GM10266 (cell line): ENCODE results near the gene LRIG2.

ENCODE experiments used
- DNase-seq: peaks from one replicate; pipeline ENCODE4 v3.0.0; 2012; ENCODE audit errors: extremely low spot score
- TF ChIP-seq, protein P1 (sequence below): IDR thresholded peaks from 2 replicates; pipeline ENCODE4 v1.5.1; 2012; ENCODE audit warnings: mild to moderate bottlenecking, low read depth; ENCODE audit not compliant: control insufficient read depth, insufficient read depth; ENCODE audit errors: missing control alignments

LRIG2 gene

DNA sequence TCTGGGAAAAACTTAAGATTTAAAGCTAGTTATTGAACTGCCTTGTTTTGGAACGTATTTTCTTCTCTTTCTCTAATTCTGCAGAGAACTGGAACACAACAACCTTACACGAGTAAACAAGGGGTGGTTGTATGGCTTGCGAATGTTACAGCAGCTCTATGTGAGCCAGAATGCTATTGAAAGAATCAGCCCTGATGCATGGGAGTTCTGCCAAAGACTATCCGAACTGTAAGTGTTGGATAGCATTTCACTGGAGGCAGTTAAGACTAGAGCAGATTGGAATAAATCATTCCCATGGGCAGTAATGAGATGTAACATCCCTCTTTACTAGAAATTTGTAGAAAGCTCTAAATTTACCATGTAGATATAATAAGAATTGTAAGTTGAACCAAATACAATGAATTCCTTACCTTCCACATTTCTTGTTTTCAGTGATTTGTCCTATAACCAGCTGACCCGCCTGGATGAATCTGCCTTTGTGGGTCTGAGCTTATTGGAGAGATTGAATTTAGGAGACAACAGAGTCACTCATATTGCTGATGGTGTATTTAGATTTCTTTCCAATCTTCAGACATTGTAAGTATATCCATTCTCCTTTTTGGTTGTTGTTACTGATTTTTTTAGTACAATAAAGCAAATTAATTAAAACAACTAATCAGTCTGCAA lies 22.9 kb downstream of the LRIG2 start:
- TF ChIP-seq, protein P1, sequence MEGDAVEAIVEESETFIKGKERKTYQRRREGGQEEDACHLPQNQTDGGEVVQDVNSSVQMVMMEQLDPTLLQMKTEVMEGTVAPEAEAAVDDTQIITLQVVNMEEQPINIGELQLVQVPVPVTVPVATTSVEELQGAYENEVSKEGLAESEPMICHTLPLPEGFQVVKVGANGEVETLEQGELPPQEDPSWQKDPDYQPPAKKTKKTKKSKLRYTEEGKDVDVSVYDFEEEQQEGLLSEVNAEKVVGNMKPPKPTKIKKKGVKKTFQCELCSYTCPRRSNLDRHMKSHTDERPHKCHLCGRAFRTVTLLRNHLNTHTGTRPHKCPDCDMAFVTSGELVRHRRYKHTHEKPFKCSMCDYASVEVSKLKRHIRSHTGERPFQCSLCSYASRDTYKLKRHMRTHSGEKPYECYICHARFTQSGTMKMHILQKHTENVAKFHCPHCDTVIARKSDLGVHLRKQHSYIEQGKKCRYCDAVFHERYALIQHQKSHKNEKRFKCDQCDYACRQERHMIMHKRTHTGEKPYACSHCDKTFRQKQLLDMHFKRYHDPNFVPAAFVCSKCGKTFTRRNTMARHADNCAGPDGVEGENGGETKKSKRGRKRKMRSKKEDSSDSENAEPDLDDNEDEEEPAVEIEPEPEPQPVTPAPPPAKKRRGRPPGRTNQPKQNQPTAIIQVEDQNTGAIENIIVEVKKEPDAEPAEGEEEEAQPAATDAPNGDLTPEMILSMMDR = no peak
- DNase-seq = no peak

DNA sequence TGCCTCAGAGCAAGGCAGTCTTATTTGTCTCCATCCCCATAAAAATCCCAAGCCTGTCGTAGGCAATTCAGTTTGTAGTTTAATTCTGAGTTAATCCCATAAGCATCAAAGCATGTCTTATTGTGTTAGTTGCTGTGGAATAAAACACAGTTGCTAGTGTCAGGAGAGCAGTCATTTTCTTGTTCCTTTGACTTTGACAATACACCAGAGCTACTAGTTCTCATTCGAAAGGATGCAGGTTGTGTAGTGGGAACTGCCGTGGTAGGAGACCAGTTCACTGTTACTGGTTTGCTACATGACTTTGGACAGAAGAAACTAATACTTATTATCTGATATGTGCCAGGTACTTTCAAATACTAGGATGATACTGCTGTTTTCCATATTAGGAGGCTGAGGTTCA lies 23.5 kb downstream of the LRIG2 start:
- no peak for DNase-seq
- TF ChIP-seq, protein P1 = no peak

DNA sequence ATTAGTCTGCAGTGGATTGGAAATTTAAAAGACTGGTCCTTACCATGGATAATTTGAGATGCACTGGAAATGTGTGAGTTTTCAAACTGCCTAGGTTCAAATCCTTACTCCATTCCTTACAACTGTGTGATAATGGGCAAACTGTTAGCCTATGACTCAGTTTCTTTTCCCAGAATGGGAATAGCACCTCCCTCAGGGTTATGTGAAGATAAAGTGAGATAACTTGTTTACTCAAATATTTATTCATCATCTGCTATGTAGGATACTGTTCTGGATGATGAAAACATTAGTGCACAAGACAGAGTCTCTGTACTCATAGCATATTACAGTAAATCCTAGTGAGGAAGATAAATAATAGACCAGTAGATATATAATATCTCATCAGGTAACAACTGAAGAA lies 28.6 kb downstream of the LRIG2 start:
- TF ChIP-seq, protein P1 = no peak
- no peak for DNase-seq

DNA sequence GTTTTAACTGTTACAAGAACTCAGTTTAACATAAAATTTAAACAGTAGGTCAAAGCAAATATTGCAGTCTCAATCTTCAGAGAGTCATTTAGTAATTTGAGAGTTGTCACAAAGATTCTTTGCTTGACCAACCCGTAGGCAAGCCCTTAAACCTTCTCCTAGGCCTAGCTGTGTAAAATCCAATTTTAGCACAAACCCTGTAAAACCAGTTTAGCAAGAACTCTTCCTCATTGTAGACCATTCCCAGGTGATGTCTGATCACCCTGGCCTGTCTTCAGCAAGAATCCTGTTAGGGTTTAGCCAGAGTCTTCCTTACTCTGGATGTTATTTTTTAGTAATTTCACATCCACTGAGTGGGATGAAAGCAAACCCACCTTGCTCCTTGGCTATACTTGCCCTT lies 30.1 kb downstream of the LRIG2 start:
- TF ChIP-seq, protein P1 = no peak
- DNase-seq = no peak

DNA sequence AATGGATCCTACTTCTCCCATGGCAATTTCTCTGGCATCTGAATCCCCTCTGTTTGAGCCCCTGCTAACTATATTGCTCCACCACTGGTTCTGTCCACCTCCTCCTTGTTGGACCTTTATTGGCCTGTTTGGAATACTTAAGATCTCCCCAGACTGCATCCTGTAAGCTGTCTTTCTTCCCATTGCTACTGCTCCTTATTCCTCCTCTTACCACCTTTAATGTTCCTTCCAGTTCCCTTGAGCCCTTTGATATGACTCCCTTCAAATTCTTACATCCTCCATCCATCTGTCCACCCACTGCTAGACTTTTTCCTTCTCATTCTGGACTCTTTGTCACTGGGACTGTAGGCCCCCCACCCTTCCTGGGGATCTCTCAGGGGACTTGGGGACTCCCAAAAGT lies 31.0 kb downstream of the LRIG2 start:
- TF ChIP-seq, protein P1 = no peak
- no peak for DNase-seq

DNA sequence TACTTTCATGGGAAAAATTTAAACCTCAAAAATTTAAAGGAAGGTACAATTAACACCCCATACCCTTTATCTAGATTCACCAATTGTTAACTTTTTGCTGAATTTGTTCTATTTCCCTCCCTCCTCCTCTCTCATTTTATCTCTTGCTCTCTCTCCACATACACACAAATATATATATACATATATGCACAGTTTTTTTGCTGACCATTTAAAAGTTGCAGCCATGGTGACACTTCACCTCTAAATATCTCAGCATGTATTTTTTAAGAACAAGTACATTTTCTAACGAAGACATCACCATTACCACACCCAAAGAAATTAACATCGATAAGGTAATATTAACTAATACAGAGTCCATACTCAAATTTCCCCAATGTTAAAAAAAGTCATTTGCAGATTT lies 33.9 kb downstream of the LRIG2 start:
- TF ChIP-seq, protein P1 = no peak
- no peak for DNase-seq

DNA sequence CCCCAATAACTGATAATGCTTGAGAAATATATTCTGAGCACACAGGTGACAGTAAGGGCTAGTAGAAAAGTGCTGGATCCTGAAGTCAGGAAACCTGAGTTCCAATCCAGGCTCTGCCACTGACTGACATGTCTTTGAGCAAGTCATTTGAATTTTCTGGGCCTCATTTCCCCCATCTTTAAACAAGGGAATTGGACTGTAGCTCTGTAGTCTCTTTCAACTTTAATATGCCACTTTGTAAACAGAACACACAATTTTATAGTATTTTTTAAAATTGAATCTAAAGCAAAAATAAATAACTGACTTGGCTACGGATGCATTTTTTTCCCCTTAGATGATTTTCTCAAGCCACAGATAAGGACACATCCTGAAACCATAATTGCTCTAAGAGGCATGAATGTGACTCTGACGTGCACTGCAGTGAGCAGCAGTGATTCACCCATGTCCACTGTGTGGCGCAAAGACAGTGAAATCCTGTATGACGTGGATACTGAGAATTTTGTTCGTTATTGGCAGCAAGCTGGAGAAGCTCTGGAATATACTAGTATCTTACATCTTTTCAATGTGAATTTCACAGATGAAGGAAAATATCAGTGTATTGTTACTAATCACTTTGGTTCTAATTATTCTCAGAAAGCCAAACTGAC lies 37.0 kb downstream of the LRIG2 start:
- DNase-seq = no peak

More for the DNA sequence above, 37.0 kb downstream of the LRIG2 start:
- TF ChIP-seq, protein P1 = no peak
